Measurements from ENCODE around the gene SSC4D.
"Not testable (repeated sequence)": the region's sequence is repeated elsewhere in the genome, so short reads cannot be mapped to it uniquely, and the experiment has no call there.

SSC4D gene

GRCh38 chr7:76383089-76383944 is 26.2 kb downstream of the SSC4D start:
- no peak for DNase-seq (ENCODE audit: low read depth)

- no peak for DNase-seq (ENCODE audit: low read depth)
Observed at GRCh38 chr7:76381814-76382213, 27.7 kb downstream of the SSC4D start.

DNA sequence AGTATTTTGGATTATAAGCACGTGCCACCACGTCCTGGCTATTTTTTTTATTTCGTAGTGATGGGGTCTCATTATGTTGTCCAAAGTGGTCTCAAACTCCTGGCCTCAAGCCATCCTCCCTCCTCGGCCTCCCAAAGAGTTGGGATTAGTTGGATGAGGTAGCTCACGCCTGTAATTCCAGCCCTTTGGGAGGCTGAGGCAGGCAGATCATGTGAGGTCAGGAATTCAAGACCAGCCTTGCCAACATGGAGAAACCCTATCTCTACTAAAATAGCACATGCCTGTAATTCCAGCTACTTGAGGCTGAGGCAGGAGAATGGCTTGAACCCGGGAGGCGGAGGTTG is 28.9 kb downstream of the SSC4D start:
- DNase-seq (ENCODE audit: low read depth) = no peak

DNA sequence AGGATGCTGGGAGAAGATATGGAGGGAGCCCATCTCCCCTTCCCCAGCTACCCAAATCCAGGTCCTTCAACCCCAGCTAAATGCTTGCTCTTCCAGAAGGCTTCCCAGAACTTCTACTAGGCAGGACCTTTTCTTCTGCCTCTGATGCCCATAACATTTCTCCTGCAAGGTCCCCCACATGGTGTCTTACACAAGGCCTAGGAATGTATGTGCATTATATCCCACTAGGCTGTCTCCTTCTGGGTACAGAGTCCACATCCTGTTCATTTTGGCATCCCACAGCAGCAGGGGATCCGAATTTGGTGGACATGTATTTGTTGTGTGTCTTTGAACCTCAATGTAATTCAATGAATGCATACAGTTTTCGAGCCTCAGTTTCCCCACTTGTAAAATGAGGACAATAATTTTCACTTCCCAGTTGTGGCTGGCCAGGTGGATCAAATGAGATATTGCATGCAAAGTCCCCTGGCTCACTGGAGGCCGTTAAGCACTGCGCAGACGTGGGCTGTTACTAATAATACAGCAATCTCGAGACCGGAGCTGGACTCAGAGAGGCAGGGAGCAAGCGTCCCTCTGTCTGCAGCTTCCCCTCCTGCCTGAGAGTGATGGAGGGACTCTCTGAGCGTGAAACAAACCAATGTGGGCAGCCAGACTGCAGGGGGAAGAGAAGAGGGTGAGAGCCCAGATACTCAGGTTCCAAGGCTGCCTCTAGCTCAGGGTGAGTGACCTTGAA is 32.1 kb downstream of the SSC4D start:
- no peak for DNase-seq (ENCODE audit: low read depth)

DNA sequence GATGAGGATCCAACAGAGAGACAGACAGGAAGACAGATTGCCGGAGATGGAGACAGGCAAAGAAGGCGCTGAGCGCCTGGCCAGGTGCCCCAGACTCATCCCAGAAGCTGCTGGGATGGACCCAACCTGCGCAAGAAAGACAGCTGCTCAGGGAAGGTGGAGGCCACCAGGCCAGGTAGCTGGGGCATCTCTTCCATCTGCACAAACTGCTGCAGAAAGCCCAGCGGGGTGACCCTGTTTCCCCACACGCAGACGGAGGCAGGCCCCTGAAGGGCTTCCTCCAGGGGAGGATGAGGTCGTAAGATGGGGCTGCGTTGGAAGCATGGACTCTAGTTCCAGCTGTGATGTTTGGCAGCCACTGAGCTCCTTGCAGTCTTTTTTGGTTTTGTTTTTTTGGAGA is 34.2 kb downstream of the SSC4D start:
- no peak for DNase-seq (ENCODE audit: low read depth)

GRCh38 chr7:76372984-76373833 is 36.3 kb downstream of the SSC4D start:
- DNase-seq (ENCODE audit: low read depth) = no peak

- DNase-seq (ENCODE audit: low read depth) = no peak
Observed at GRCh38 chr7:76371396-76371795, 38.1 kb downstream of the SSC4D start.

DNA sequence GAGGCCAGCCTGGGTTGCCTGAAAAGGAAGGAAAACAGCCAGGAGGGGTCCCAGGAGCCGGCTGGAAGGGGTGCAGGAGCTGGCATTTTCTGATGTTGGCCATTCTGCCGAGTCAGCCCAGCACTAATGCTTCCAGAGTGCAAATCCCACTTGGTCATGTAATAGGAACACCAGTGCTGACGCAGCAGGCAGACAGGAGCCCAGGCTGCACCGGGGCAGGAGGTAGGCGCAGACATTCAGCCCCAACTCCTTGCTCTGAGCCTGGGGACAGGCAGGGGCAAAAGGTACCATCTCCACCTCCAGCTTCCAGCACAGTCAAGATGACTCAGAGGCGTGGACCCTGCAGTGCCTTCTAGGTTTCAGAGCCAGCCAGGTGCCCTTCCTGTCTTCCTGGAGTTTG is 40.5 kb downstream of the SSC4D start:
- no peak for DNase-seq (ENCODE audit: low read depth)

- no peak for DNase-seq (ENCODE audit: low read depth)
Observed at GRCh38 chr7:76368190-76368589, 41.3 kb downstream of the SSC4D start.

GRCh38 chr7:76364198-76364584 is 45.3 kb downstream of the SSC4D start:
- DNase-seq (ENCODE audit: low read depth) = no peak

DNA sequence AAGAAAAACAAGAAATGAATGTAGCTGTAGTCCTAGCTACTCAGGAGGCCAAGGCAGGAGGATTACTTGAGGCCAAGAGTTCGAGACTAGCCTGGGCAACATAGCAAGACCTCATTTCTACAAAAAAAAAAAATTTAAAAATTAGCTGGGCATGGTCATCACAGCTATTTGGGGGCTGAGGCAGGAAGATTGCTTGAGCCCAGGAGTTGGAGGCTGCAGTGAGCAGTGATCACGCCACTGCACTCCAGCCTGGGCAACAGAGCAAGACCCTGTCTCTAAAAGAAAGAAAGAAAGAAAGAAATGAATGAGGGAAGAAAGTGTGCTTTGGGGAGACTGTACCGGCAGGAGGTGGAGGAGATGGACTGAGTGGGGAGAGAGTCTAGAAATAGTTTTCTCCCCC is 45.7 kb downstream of the SSC4D start:
- DNase-seq (ENCODE audit: low read depth) = not testable (repeated sequence)

DNA sequence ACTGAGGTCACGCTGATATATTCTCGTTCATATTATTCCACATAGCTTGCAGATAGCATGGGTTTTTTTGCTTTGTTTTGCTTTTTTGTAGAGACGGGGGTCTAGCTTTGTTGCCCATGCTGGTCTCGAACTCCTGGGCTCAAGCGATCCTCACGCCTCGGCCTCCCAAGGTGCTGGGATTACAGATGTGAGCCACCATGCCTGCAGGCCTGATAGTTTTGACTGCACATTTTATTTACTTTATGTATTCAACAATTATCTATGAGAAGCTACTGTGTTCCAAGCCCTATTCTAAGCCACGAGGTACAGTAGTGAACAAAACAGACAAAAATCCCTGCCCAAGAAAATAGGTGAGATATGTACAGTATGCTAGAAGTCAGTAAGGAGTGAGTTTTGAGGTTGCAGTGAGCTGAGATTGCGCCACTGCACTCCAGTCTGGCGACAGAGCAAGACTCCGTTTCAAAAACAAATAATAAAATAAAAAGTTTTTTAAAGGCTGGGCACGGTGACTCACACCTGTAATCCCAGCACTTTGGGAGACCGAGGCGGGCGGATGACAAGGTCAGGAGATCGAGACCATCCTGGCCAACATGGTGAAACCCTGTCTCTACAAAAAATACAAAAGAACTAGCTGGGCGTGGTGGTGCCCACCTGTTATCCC is 49.4 kb downstream of the SSC4D start:
- no peak for DNase-seq (ENCODE audit: low read depth)

DNA sequence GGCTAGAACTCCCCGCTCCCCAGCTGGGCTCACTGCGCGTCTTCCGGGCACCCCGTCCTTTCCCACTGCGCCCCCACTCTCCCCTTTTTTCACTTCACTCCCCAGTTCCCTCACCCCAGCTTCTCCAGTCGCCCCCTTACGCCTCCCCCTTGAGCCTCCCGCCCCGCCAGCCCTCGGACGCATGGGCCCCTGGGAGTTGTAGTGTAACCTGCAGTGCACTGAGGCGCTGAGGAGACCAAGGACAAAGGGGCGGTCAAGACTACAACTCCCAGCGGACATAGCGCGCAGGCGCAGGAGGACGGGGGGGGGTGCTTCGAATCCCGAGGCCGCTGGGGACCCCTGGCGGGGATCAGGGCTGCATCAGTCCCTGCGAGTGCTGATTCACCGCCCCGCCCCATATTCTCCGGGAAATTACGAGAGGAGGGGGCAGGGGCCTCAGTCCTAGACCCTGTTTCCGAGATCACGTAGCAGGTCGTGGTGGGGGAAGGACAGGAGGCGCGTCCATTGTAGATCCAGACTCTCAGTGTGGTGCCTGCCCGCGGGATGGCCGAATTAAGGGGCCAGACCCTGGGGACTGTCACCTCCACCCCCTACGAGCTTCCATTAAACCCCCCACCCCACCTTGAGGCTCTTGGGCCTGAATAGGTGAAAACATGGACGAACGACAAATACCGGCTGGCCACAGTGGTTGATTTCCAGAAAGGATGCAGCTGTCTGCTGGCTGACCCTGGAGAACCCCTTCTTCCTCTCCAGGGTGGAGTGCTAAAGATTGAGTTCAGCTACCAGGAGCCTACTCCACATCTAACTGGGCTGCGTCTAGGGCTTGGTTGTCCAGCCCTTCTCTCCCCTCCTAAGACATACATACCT is 50.2 kb downstream of the SSC4D start:
- DNase-seq (ENCODE audit: low read depth) = peak; percentile 87

DNA sequence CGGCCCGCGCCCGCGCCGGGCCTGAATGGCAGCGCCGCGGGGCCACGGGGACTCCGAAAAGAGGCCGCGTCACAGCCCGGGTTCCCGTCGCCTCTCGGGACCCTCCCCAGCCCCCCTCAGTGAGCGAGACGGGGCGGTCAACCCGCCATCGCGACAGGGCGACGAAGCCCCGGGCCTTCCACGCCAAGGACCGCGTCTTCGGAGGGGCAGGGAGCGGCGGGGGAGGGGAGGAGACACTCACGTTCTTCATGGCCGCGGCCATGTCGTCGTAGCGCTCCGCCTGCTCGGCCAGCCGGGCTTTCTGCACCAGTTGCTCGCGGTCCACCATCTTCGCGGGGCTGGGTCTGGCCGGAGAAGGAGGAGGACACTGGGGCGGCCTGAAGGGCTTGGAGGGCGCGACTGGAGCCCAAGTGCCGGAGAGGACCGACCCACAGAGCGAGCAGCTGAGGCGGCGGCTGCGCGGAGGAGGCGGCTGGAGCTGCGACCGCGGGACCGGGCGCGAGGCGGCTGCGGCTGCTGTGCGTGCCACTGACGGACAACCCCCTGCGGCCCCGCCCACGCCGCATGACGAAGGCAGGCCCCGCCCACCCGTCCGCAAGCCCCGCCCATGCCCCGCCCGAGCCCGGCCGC is 50.9 kb downstream of the SSC4D start, which contains the start of gene YWHAG:
YWHAG (minus strand) TSS at position 511 of the 630 bp plus-strand sequence; CDS start at position 328, 183 bp downstream.
- DNase-seq (ENCODE audit: low read depth) = peak; percentile 86

GRCh38 chr7:76358011-76358480 is 51.5 kb downstream of the SSC4D start:
- DNase-seq (ENCODE audit: low read depth) = peak; percentile 56

DNA sequence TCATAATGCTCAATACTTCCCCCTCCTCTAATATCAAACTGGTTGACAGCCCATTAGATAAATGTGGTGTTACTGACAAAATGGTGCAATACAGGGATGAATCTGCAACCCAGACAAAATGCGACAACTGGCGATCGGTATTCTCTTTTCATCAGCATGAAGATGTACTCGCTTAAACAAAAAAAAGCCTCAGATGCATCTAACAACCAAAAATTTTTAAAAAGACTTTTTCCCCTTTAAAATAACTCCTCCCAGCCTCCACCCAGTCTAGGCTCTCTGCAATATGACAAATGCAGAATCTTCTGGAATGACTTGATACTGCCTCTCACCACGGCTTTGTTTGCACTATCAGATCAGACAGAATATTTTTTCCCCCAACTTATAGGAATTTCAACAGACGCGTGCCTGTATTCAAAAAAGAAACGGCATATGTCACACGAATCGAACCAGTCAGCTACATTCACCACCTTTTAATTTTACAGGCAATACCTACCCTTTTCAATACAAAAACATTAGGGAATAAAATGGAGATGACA is 52.0 kb downstream of the SSC4D start:
- no peak for DNase-seq (ENCODE audit: low read depth)

GRCh38 chr7:76356823-76357222 is 52.7 kb downstream of the SSC4D start:
- no peak for DNase-seq (ENCODE audit: low read depth)

DNA sequence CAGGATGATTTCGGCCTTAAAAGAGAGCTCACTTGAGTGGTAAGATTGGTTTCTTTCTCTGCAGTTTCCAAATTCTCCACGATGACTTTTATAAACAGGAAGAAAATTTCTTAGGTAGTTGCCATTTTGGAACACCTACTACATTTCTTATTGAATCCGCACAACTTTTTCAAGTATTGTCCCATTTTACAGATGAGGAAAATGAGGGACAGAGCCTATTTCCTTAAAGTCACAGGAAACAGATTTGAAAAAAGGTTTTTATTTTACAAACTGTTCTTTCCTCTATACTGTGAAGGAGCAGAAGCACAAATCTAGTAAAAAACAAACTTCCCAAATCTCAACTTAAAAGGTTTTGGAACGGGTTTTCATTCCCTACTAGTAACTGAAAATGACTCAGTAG is 53.4 kb downstream of the SSC4D start:
- DNase-seq (ENCODE audit: low read depth) = no peak

- no peak for DNase-seq (ENCODE audit: low read depth)
Observed at GRCh38 chr7:76354981-76355730, 54.3 kb downstream of the SSC4D start.

All from activated T-cell treated with anti-CD3 and anti-CD28 coated beads for 48 hours (primary cell).